GM21390 (cell line): Measurements from ENCODE around the gene IQSEC1.

ENCODE experiments used
- ATAC-seq: cut with Tn5 transposase; IDR thresholded peaks from one replicate; pipeline ENCODE4 v1.9.1; 2021; ENCODE audit not compliant: unreplicated experiment

The IQSEC1 gene

GRCh38 chr3:12916159-12916558, 157.1 kb downstream of the IQSEC1 start:
- ATAC-seq: peak; percentile 49

DNA sequence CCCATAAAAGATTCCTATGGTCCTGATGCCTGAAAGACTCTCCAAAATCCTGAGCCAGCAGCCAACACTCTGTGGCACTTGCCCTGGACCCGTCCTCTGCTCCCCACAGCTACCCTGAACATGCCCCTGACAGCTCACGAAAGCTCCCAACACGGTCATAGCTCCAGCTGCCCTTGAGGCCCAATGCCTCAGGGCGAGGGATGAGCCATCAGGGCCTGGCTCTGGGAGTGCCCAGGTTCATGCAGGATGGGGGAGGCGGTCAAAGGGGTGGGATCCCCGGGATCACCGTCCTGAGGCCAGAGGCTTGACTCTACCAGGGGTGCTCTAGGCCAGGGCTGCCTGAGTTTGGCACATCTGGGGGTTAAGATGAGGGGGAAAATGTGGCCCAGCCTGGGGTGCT, 159.1 kb downstream of the IQSEC1 start:
- no peak for ATAC-seq

GRCh38 chr3:12911881-12912415, 161.3 kb downstream of the IQSEC1 start:
- ATAC-seq: no peak

GRCh38 chr3:12910356-12911099, 162.7 kb downstream of the IQSEC1 start:
- ATAC-seq: no peak

DNA sequence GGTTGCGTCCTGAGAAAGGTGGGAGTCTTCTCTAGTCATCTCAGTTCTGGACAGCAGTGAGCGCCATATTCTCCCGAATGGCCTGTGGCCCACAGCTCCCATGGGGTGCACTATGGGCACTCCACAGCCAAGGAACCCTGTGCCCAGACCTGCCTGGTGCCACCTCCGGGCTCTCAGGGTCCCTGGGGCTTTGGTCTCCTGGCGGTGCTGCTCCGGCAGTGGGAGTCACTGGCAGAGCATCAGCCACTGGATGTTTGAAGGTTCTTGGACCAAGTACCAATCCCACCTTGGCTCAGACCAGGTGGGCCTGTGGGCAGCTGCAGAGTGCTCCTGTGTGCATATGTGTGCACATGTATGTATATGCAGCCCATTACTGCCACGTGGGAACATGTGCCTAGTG, 163.5 kb downstream of the IQSEC1 start:
- ATAC-seq: no peak

- no peak for ATAC-seq
These were observed 164.4 kb downstream of the IQSEC1 start for GRCh38 chr3:12908859-12909258.

DNA sequence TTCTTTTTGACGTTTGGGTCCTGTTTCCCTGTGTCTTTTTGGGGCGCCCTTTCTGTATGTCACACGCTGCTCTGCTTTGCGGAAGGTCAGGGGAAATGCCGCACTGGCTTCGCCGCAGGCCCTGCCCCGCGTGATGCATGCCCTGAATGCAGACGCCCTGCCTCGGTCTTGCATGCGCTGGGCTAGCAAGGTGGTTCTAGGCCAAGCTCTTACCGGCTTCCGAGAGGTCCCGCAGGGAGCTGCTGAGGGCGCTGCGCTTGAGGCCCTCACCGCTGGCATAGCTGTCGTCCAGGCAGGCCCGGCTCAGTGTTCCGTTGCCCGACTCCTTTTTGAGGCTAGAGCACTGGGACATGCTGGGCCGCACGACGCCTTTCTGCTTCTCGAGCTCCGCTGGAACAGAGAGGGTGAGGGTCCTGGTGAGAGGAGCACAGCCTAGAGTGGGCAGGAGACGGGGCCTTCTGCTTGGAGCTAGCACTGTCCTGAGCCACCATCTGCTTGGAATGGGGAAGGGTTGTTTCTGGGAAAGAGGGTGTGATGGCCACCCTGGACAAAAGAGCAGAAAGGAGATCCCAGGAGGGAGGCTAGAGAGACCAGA, 165.0 kb downstream of the IQSEC1 start:
- no peak for ATAC-seq

DNA sequence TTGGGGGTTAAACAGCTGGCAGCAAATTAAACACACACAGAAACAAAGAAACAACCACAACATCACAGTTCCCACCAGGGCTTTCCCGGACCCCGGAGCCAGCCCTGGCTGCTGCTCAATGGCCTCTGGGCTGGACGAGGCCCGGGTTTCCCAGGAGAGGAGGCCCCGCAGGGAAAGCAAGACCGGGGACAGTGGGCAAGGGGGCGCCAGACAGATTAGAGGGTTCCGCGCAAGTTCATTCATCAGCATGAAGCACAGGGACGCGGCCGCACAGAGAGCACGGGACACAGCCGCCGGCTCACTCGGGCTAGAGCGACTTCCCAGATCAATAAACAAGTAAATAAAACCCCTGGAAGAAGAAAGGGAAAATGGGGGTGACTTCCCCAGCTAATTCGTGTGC, 165.5 kb downstream of the IQSEC1 start:
- ATAC-seq: no peak

- no peak for ATAC-seq
These were observed 165.9 kb downstream of the IQSEC1 start for GRCh38 chr3:12907296-12907695.

GRCh38 chr3:12906916-12907290, 166.3 kb downstream of the IQSEC1 start:
- no peak for ATAC-seq

- ATAC-seq: no peak
These were observed 166.9 kb downstream of the IQSEC1 start for GRCh38 chr3:12906141-12906915.

GRCh38 chr3:12905316-12906071, 167.7 kb downstream of the IQSEC1 start:
- ATAC-seq: no peak

DNA sequence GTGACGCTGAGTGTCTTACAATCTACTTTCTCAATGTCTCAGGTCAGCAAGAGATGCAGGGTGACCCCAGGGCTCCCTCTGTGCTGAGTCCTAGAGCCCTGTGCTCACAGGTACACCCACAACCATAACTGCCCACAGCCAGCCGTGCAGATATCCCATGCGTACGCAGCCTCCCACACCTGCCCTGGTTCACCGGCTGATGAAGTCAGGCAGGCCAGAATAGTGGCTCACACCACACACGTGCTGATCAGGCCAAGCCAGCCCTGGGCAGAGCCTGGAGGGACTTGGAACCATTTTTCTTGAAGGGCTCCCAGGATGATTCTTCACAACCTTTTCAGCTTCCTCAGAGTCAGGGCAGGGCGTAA, 168.3 kb downstream of the IQSEC1 start:
- no peak for ATAC-seq

- ATAC-seq: no peak
These were observed 169.3 kb downstream of the IQSEC1 start for GRCh38 chr3:12903881-12904280.

DNA sequence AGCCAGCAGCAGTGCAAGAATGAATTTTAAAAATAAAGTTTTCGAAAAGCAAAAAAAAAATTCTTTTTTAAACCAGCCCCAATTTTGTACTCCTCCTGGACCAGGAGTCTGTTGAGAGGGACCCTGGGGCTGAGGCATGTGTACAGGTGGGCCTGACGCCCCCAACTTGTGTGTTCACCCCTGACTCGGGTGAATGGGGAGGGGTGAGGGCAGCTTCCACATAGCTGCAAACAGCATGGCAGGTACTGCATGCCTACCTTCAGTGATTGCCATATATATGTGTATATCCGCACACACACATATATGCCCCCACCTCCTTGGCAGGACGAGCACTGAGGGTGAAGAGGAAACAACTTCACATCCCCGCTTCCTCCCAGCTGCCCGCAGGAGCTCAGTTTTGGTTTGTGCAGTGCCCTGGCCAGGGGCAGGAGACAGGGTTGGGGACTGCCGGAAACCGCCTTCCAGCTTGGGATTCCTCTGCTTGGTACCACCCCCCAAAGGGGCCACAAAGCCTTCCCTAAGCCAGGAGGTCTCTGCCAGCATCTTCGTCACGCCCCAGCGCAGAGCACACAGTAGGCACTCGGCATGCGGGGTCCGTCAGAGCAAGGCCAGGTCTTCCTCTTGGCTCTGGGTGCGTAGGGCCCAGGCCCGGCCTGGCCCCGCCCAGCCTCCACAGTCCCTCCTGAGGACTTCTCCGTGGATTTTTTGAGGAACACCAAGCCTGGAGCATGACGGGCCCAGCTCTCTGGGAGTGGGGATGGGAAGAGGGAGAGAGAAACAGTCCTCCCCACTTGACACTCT, 170.0 kb downstream of the IQSEC1 start:
- no peak for ATAC-seq

DNA sequence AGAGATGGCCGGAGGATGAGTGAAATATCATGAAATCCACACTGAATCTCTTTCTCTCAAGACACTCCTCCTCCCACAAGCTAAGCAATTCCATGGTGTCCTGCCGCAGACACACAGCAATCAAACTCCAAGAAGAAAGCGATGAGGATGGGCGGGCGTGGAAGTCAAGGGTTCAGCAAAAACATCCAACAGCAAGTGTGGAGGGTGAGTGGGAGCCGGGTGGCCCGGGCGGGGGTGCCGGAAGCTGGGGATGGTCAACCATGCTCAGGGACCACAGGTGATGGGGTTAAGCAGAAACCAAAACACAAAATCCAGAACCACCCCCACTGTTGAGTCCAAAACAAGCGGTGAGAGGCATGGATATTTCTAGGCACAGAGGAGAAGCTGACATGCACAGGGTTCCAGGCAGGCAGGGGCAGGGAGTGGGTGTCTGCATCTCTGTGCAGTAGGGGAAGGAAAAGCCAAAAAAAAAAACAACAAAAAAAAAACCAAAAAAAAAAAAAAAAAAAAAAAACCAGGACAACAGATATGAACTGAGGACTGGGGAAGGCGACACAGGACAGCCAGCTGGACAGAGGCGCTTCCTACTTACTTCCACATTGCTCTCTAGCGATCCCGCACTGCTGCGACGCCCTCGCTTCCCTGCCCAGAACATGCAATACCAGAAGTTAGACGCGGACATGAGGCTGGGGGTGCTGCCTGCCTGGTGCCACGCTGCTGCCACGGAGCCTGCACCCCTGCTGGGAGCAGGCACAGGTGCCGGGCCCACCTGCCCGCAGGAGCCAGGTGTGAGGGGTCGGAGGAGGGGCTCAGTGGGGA, 170.8 kb downstream of the IQSEC1 start:
- ATAC-seq: no peak

- no peak for ATAC-seq
These were observed 171.6 kb downstream of the IQSEC1 start for GRCh38 chr3:12901623-12902045.

DNA sequence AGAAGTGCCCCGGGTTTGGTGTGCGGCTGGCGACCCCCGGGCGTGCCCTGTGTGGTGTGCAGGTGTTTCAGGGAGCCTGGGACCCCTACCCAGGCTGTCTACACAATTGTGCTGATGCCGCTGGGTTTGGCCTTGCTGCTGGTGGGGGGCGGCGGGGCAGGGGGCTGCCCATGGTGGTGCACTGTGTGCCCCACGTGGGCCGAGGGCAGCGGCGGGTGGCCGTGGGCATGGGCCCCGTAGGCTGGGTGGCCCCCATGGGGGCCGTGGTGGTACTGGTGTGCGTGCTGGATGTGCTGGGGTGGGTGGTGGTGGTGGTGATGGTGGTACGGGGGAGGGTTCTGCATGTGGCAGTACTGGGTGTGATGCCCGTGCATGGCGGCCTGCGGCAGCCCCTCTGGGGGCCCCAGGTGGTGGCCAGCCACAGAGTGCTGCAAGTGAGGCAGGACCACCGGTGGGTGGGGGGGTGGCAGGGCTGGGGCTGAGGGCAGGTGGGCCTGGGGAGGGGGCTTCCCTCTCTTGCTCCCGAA, 172.3 kb downstream of the IQSEC1 start:
- no peak for ATAC-seq
